Mesothelial cell of epicardium (in vitro differentiated cells): ENCODE results near the gene ARHGAP6. TPM values are rescaled to one million over a fixed set of nuclear protein-coding genes. Genes with fewer than 3 reads are reported as not detected.
A peak's percentile ranks its signal among the peaks of the same experiment; 100 is the strongest.

Experiments
- DNase-seq, 2 experiments: peaks; one replicate each; pipeline ENCODE4 v3.0.0; 2021; ENCODE audit warnings: low spot score in 2 of 2; ENCODE audit not compliant: unreplicated experiment in 2 of 2
- H3K27ac Mint-ChIP-seq: 2 replicates; pipeline ENCODE4 v1.8.0; 2021; ENCODE audit warnings: mixed read lengths
- H3K27me3 Mint-ChIP-seq: 2 replicates; pipeline ENCODE4 v1.8.0; 2021; ENCODE audit warnings: low read depth, mixed read lengths
- H3K36me3 Mint-ChIP-seq: 2 replicates; pipeline ENCODE4 v1.8.0; 2021; ENCODE audit warnings: mixed read lengths
- H3K4me1 Mint-ChIP-seq: 2 replicates; pipeline ENCODE4 v1.8.0; 2021; ENCODE audit warnings: mixed read lengths
- H3K4me3 Mint-ChIP-seq: 2 replicates; pipeline ENCODE4 v1.8.0; 2021; ENCODE audit warnings: mild to moderate bottlenecking, moderate library complexity, mixed read lengths
- H3K9me3 Mint-ChIP-seq: 2 replicates; pipeline ENCODE4 v1.8.0; 2021; ENCODE audit warnings: mixed read lengths
- CTCF ChIP-seq: fragments of 200-600 bp; sonication (generic); IDR thresholded peaks from one replicate; pipeline ENCODE4 v1.5.0; 2021; ENCODE audit warnings: antibody characterized with exemption; ENCODE audit not compliant: unreplicated experiment
- total RNA-seq: library from RNA; stranded (reverse); gene quantifications from 3 replicates; pipeline ENCODE4 v1.2.1, GENCODE V29; 2021

The ARHGAP6 gene
- total RNA-seq, 1 donor from 2014 or later: 5.3 TPM

- H3K27ac Mint-ChIP-seq: no peak overlapping the region
- H3K27me3 Mint-ChIP-seq: no peaks in the 10 kb centered on the region
- peaks cover 16% of the 10 kb centered on the region for H3K9me3 Mint-ChIP-seq
- no peak for TF ChIP-seq CTCF
- H3K36me3 Mint-ChIP-seq: no peaks in the 10 kb centered on the region
- H3K4me1 Mint-ChIP-seq: no peaks in the 10 kb centered on the region
- DNase-seq: no peak
- no peak overlapping the region for H3K4me3 Mint-ChIP-seq
Measured at GRCh38 chrX:11566173-11566572, 99.5 kb downstream of the ARHGAP6 start.

- Mint-ChIP-seq H3K4me1 (no peaks in the 10 kb centered on the region), H3K36me3 (no peaks in the 10 kb centered on the region), H3K27ac (no peak overlapping the region), H3K4me3 (no peak overlapping the region), H3K9me3 (peaks cover 11% of the 10 kb centered on the region), H3K27me3 (no peaks in the 10 kb centered on the region)
- no peak for TF ChIP-seq CTCF
- DNase-seq: no peak
Measured at GRCh38 chrX:11564546-11564945, 101.2 kb downstream of the ARHGAP6 start.

- Mint-ChIP-seq H3K36me3 (no peaks in the 10 kb centered on the region), H3K4me3 (no peak overlapping the region), H3K9me3 (peaks cover 24% of the 10 kb centered on the region), H3K4me1 (no peaks in the 10 kb centered on the region), H3K27ac (no peak overlapping the region), H3K27me3 (no peaks in the 10 kb centered on the region)
- no peak for DNase-seq
- TF ChIP-seq CTCF: no peak
Measured at GRCh38 chrX:11562570-11562969, 103.2 kb downstream of the ARHGAP6 start.

GRCh38 chrX:11558972-11559371 is 106.7 kb downstream of the ARHGAP6 start:
- no peaks in the 10 kb centered on the region for H3K36me3 Mint-ChIP-seq
- TF ChIP-seq CTCF: peak; percentile 51
- no peak overlapping the region for H3K4me3 Mint-ChIP-seq
- DNase-seq: no peak
- no peak overlapping the region for H3K27ac Mint-ChIP-seq
- H3K9me3 Mint-ChIP-seq: peaks cover 38% of the 10 kb centered on the region
- no peaks in the 10 kb centered on the region for H3K27me3 Mint-ChIP-seq
- peaks cover 4% of the 10 kb centered on the region for H3K4me1 Mint-ChIP-seq

- no peak for DNase-seq
- Mint-ChIP-seq H3K27me3 (no peaks in the 10 kb centered on the region), H3K4me3 (no peak overlapping the region), H3K27ac (no peak overlapping the region), H3K4me1 (peaks cover 4% of the 10 kb centered on the region), H3K9me3 (peaks cover 48% of the 10 kb centered on the region), H3K36me3 (no peaks in the 10 kb centered on the region)
- TF ChIP-seq CTCF: no peak
Measured at GRCh38 chrX:11557120-11557519, 108.6 kb downstream of the ARHGAP6 start.

- no peaks in the 10 kb centered on the region for H3K27me3 Mint-ChIP-seq
Measured at GRCh38 chrX:11555759-11556158, 110.0 kb downstream of the ARHGAP6 start.

More at GRCh38 chrX:11555759-11556158, 110.0 kb downstream of the ARHGAP6 start:
- Mint-ChIP-seq H3K9me3 (peaks cover 56% of the 10 kb centered on the region), H3K27ac (no peak overlapping the region), H3K4me3 (no peak overlapping the region), H3K4me1 (peaks cover 4% of the 10 kb centered on the region), H3K36me3 (no peaks in the 10 kb centered on the region)
- no peak for TF ChIP-seq CTCF
- DNase-seq: no peak
